ENCODE measurements around the gene SLC25A31. TPM values are rescaled to one million over a fixed set of nuclear protein-coding genes. Genes with fewer than 3 reads are reported as not detected.

SLC25A31 gene
- polyA plus RNA-seq, 4 donors: not detected

DNA sequence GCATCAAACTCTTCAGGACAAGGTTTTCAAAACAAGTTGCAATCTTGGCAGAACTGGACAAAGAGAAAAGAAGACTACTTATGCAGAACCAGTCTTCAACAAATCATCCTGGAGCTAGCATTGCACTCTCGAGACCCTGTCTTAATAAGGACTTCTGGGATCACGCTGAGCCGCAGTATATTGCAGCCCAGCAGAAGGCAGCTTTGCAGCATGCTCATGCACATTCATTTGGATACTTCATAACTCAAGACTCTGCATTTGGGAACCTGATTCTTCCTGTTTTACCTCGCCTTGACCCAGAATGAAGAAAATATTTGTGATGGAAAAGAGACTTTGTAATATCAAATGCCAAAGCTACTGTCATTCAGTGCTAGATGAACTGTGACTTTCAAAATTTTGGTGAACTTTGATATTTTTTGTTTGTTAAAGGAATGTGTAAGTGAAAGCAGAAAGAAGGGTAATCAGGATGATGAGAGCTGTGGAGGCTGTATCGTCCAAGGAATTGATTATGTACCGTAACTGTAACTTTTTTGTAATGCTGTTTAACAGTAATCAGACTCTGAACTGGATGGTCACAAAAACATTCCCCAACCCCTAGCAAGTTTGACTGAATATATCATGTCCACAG lies 79.1 kb downstream of the SLC25A31 start:
- Histone ChIP-seq H3K4me1 (ENCODE audit: control insufficient read depth in 3 of 3, insufficient read depth in 2 of 3, low read depth in 1 of 3, low read length in 2 of 3) (no peaks in the 10 kb centered on the region), H3K27ac (ENCODE audit: low read depth in 1 of 3, low read length in 2 of 3) (no peak overlapping the region), H3K4me3 (ENCODE audit: low read depth in 1 of 3, low read length in 3 of 3) (no peak overlapping the region), H3K27me3 (ENCODE audit: control insufficient read depth in 3 of 3, insufficient read depth in 3 of 3, low read length in 3 of 3) (no peaks in the 10 kb centered on the region), H3K36me3 (ENCODE audit: control insufficient read depth in 3 of 3, insufficient read depth in 2 of 3, low read depth in 1 of 3, low read length in 3 of 3) (no peaks in the 10 kb centered on the region), H3K9me3 (ENCODE audit: control insufficient read depth in 2 of 2, insufficient read depth in 1 of 2, low read depth in 1 of 2, low read length in 1 of 2) (no peaks in the 10 kb centered on the region)
- no peak for FAIRE-seq
- 65 to 87% (median 81%) methylated on average over 6 of the region's 6 CpGs for WGBS, 3 donors
- peak in 1 of 2 donors; percentile 2 for DNase-seq

- WGBS, 3 donors: 86 to 93% (median 89%) methylated on average over 3 of the region's 3 CpGs
Observed at GRCh38 chr4:127810551-127810950, 80.4 kb downstream of the SLC25A31 start.

GRCh38 chr4:127822430-127822829 lies 92.2 kb downstream of the SLC25A31 start:
- Histone ChIP-seq H3K9me3 (ENCODE audit: control insufficient read depth in 2 of 2, insufficient read depth in 1 of 2, low read depth in 1 of 2, low read length in 1 of 2) (no peaks in the 10 kb centered on the region), H3K4me3 (ENCODE audit: low read depth in 1 of 3, low read length in 3 of 3) (no peak overlapping the region), H3K27me3 (ENCODE audit: control insufficient read depth in 3 of 3, insufficient read depth in 3 of 3, low read length in 3 of 3) (no peaks in the 10 kb centered on the region), H3K27ac (ENCODE audit: low read depth in 1 of 3, low read length in 2 of 3) (no peak overlapping the region), H3K36me3 (ENCODE audit: control insufficient read depth in 3 of 3, insufficient read depth in 2 of 3, low read depth in 1 of 3, low read length in 3 of 3) (peaks cover 0 to 3% (median 0%) of the 10 kb centered on the region in 3 donors), H3K4me1 (ENCODE audit: control insufficient read depth in 3 of 3, insufficient read depth in 2 of 3, low read depth in 1 of 3, low read length in 2 of 3) (no peaks in the 10 kb centered on the region)
- 49 to 56% (median 50%) methylated on average over 2 of the region's 2 CpGs for whole genome bisulfite sequencing, 3 donors
- FAIRE-seq (no peak), DNase-seq (no peak)

More at GRCh38 chr4:127810551-127810950, 80.4 kb downstream of the SLC25A31 start:
- Histone ChIP-seq H3K36me3 (ENCODE audit: control insufficient read depth in 3 of 3, insufficient read depth in 2 of 3, low read depth in 1 of 3, low read length in 3 of 3) (no peaks in the 10 kb centered on the region), H3K27ac (ENCODE audit: low read depth in 1 of 3, low read length in 2 of 3) (no peak overlapping the region), H3K9me3 (ENCODE audit: control insufficient read depth in 2 of 2, insufficient read depth in 1 of 2, low read depth in 1 of 2, low read length in 1 of 2) (no peaks in the 10 kb centered on the region), H3K4me1 (ENCODE audit: control insufficient read depth in 3 of 3, insufficient read depth in 2 of 3, low read depth in 1 of 3, low read length in 2 of 3) (no peaks in the 10 kb centered on the region), H3K27me3 (ENCODE audit: control insufficient read depth in 3 of 3, insufficient read depth in 3 of 3, low read length in 3 of 3) (no peaks in the 10 kb centered on the region), H3K4me3 (ENCODE audit: low read depth in 1 of 3, low read length in 3 of 3) (no peak overlapping the region)
- FAIRE-seq (no peak), DNase-seq (no peak)

Other genes starting within 250 kb of the SLC25A31 start
- 1 to 10 TPM in 2 of 4 donors, under 1 TPM in 2; under 0.01 to 6.3 (median 0.92) TPM for gene INTU, start 97.4 kb upstream of the SLC25A31 start, polyA plus RNA-seq
- gene HSPA4L, start 51.9 kb downstream of the SLC25A31 start, polyA plus RNA-seq: 1 to 10 TPM in 2 of 4 donors, under 1 TPM in 2; 0.54 to 1.6 (median 1.00) TPM
- 1 to 10 TPM; 1.1 to 9.5 (median 5.0) TPM for gene PLK4, start 150.5 kb downstream of the SLC25A31 start, polyA plus RNA-seq
- 10 to 100 TPM in 3 of 4 donors, 1 to 10 TPM in 1; 9.9 to 31.4 (median 15.7) TPM for gene MFSD8, start 234.8 kb downstream of the SLC25A31 start, polyA plus RNA-seq
- gene ABHD18, start 235.0 kb downstream of the SLC25A31 start, polyA plus RNA-seq: 10 to 100 TPM in 2 of 4 donors, 1 to 10 TPM in 2; 5.8 to 17.4 (median 10.0) TPM